Measurements from ENCODE around the gene PIGM.

The PIGM gene

DNA sequence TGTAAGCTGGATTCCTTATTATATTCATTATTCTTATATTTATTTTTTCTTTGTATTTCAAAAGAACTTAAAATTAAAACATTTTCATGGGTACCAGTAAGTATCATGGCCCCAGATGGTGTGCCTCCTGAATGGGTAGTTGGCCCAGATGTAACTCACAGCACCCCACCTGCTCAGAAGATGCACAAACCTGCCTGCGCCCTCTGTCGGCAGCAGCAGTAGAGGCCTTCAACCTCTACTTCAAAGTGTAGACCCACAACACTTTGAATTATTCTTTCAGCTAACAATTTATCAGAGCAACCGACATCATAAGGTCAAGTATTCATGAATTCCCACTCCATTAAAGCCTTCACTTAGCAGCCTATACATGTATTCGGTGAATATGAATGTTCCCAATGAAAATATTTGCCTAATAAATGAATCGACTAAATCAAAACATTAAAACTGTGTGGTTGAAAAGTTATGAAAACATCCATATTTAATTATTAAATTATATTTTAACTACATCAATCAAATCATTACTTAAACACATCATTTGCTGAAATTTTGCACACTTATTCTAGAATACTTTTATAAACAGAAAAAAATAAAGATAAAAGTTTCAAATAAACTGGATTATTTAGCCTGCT lies 25.4 kb downstream of the PIGM start:
- peak; percentile 87 for DNase-seq (ENCODE audit: extremely low spot score)
- POLR2A ChIA-PET, result no interaction called here
- TF ChIP-seq ARNT (IDR thresholded peaks at IDR 0.05), result no peak
- no peak for TF ChIP-seq NFRKB (IDR thresholded peaks at IDR 0.05)
- no peak for TF ChIP-seq SUZ12 (IDR thresholded peaks at IDR 0.05)
- no peak for TF ChIP-seq ZNF384 (IDR thresholded peaks at IDR 0.05)
- TF ChIP-seq FOXK2 (IDR thresholded peaks at IDR 0.05), result no peak
- no peak for TF ChIP-seq L3MBTL2 (conservative IDR thresholded peaks at IDR 0.05)
- no peak for TF ChIP-seq CTBP1 (IDR thresholded peaks at IDR 0.05; ENCODE audit: borderline replicate concordance)
- TF ChIP-seq, protein P1, sequence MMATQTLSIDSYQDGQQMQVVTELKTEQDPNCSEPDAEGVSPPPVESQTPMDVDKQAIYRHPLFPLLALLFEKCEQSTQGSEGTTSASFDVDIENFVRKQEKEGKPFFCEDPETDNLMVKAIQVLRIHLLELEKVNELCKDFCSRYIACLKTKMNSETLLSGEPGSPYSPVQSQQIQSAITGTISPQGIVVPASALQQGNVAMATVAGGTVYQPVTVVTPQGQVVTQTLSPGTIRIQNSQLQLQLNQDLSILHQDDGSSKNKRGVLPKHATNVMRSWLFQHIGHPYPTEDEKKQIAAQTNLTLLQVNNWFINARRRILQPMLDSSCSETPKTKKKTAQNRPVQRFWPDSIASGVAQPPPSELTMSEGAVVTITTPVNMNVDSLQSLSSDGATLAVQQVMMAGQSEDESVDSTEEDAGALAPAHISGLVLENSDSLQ (IDR thresholded peaks at IDR 0.05), result no peak
- no peak for TF ChIP-seq LEF1 (IDR thresholded peaks at IDR 0.05; ENCODE audit: borderline replicate concordance)
- no peak for TF ChIP-seq HDGF (IDR thresholded peaks at IDR 0.05; ENCODE audit: borderline replicate concordance)
- TF ChIP-seq TARDBP (IDR thresholded peaks at IDR 0.05), result no peak
- TF ChIP-seq ELF4 (IDR thresholded peaks at IDR 0.05), result no peak
- no peak for TF ChIP-seq SP1 (IDR thresholded peaks at IDR 0.05)
- no peak for TF ChIP-seq FOXA1 (IDR thresholded peaks at IDR 0.05)
- no peak for TF ChIP-seq FOXM1 (IDR thresholded peaks at IDR 0.05; ENCODE audit: borderline replicate concordance)
- no peak for TF ChIP-seq BHLHE40 (IDR thresholded peaks at IDR 0.05; ENCODE audit: borderline replicate concordance)
- CTCF ChIA-PET, result interaction anchor here (0.6 to 3.8 kb wide), 16 partner anchors 8 to 220 kb away, joined by 3 to 60 read pairs (median 6); partner anchors contain the start of gene IGSF9

GRCh38 chr1:160005070-160005469 lies 26.7 kb downstream of the PIGM start:
- ChIA-PET POLR2A (no interaction called here), CTCF (interaction anchor here (0.6 to 3.8 kb wide), 7 partner anchors 10 to 206 kb away, joined by 3 to 60 read pairs (median 5); no protein-coding TSS in a partner anchor)
- TF ChIP-seq FOXK2 (IDR thresholded peaks at IDR 0.05) (no peak), LEF1 (IDR thresholded peaks at IDR 0.05; ENCODE audit: borderline replicate concordance) (no peak), SP1 (IDR thresholded peaks at IDR 0.05) (no peak), ELF4 (IDR thresholded peaks at IDR 0.05) (no peak), ZNF384 (IDR thresholded peaks at IDR 0.05) (no peak), SUZ12 (IDR thresholded peaks at IDR 0.05) (no peak), ARNT (IDR thresholded peaks at IDR 0.05) (no peak), CTBP1 (IDR thresholded peaks at IDR 0.05; ENCODE audit: borderline replicate concordance) (no peak), FOXA1 (IDR thresholded peaks at IDR 0.05) (no peak), L3MBTL2 (conservative IDR thresholded peaks at IDR 0.05) (no peak), NFRKB (IDR thresholded peaks at IDR 0.05) (no peak), TARDBP (IDR thresholded peaks at IDR 0.05) (no peak), HDGF (IDR thresholded peaks at IDR 0.05; ENCODE audit: borderline replicate concordance) (no peak), BHLHE40 (IDR thresholded peaks at IDR 0.05; ENCODE audit: borderline replicate concordance) (no peak), FOXM1 (IDR thresholded peaks at IDR 0.05; ENCODE audit: borderline replicate concordance) (no peak)
- TF ChIP-seq, protein P1 (IDR thresholded peaks at IDR 0.05), result no peak
- no peak for DNase-seq (ENCODE audit: extremely low spot score)

DNA sequence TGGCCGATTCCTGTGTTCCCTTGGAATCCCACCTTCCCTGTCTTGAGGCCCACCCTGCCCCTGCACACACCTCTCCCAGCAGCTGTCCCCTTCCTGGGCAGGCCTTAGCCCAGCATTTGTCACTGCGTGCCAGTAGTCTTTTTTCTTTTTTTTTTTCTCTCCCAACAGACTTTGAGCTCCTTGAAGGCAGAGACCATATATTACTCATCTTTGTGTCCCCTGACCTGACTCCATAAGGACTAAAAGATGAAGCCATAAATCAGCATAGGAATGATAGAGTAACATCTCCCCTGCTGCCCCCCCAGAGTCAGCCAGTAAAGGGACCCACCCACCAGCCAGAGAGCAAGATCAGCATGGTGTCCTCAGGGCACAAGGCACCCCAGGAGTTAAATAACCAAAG lies 27.4 kb downstream of the PIGM start:
- ChIA-PET POLR2A (no interaction called here), CTCF (interaction anchor here (0.6 to 3.8 kb wide), 3 partner anchors 68 to 598 kb away, joined by 5 to 60 read pairs (median 9); no protein-coding TSS in a partner anchor)
- no peak for TF ChIP-seq SP1 (IDR thresholded peaks at IDR 0.05)
- TF ChIP-seq HDGF (IDR thresholded peaks at IDR 0.05; ENCODE audit: borderline replicate concordance), result no peak
- no peak for TF ChIP-seq FOXA1 (IDR thresholded peaks at IDR 0.05)
- TF ChIP-seq, protein P1 (IDR thresholded peaks at IDR 0.05), result no peak
- no peak for DNase-seq (ENCODE audit: extremely low spot score)

DNA sequence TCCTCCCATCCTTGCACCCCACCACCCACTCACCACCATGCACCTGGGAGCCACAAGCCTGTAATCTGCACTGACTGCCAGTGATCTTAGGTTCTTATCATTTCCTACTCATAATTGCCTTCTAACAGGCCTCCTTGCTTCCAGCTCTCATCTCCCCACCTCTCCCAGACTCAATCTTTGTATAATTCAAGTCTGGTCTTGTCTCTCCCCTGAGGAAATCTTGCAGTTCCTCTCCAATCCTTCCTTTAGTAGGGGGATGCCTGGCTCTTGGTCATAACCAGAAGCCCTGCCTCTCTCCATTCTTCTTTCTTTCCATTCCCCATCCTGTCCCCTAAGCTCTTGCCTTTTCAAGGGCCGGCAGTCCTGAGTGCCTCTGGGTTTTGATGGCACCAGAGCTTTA lies 27.8 kb downstream of the PIGM start:
- DNase-seq (ENCODE audit: extremely low spot score), result no peak
- CTCF ChIA-PET, result interaction anchor here (0.6 to 2.1 kb wide), 2 partner anchors 205 to 599 kb away, joined by 5 to 9 read pairs; no protein-coding TSS in a partner anchor
- POLR2A ChIA-PET, result no interaction called here
- TF ChIP-seq, protein P1 (IDR thresholded peaks at IDR 0.05), result no peak
- TF ChIP-seq SP1 (IDR thresholded peaks at IDR 0.05) (no peak), FOXK2 (IDR thresholded peaks at IDR 0.05) (no peak), LEF1 (IDR thresholded peaks at IDR 0.05; ENCODE audit: borderline replicate concordance) (no peak), ZNF384 (IDR thresholded peaks at IDR 0.05) (no peak), NFRKB (IDR thresholded peaks at IDR 0.05) (no peak), L3MBTL2 (conservative IDR thresholded peaks at IDR 0.05) (no peak), BHLHE40 (IDR thresholded peaks at IDR 0.05; ENCODE audit: borderline replicate concordance) (no peak), FOXA1 (IDR thresholded peaks at IDR 0.05) (no peak)

- TF ChIP-seq ARNT (IDR thresholded peaks at IDR 0.05) (no peak), NFRKB (IDR thresholded peaks at IDR 0.05) (no peak), SP1 (IDR thresholded peaks at IDR 0.05) (no peak), FOXK2 (IDR thresholded peaks at IDR 0.05) (no peak), FOXM1 (IDR thresholded peaks at IDR 0.05; ENCODE audit: borderline replicate concordance) (no peak), CTBP1 (IDR thresholded peaks at IDR 0.05; ENCODE audit: borderline replicate concordance) (no peak), HDGF (IDR thresholded peaks at IDR 0.05; ENCODE audit: borderline replicate concordance) (no peak), BHLHE40 (IDR thresholded peaks at IDR 0.05; ENCODE audit: borderline replicate concordance) (no peak), ELF4 (IDR thresholded peaks at IDR 0.05) (no peak), SUZ12 (IDR thresholded peaks at IDR 0.05) (no peak), FOXA1 (IDR thresholded peaks at IDR 0.05) (no peak), TARDBP (IDR thresholded peaks at IDR 0.05) (no peak), ZNF384 (IDR thresholded peaks at IDR 0.05) (no peak), LEF1 (IDR thresholded peaks at IDR 0.05; ENCODE audit: borderline replicate concordance) (no peak), L3MBTL2 (conservative IDR thresholded peaks at IDR 0.05) (no peak)
- TF ChIP-seq, protein P1 (IDR thresholded peaks at IDR 0.05), result no peak
- ChIA-PET CTCF (interaction anchor here (0.5 kb wide), 1 partner anchor 33 kb away, joined by 4 read pairs; no protein-coding TSS in a partner anchor), POLR2A (no interaction called here)
- DNase-seq (ENCODE audit: extremely low spot score), result no peak
These were observed 30.4 kb downstream of the PIGM start for GRCh38 chr1:160001440-160001839.
